ENCODE data around the gene CRACDL.

Gene CRACDL

DNA sequence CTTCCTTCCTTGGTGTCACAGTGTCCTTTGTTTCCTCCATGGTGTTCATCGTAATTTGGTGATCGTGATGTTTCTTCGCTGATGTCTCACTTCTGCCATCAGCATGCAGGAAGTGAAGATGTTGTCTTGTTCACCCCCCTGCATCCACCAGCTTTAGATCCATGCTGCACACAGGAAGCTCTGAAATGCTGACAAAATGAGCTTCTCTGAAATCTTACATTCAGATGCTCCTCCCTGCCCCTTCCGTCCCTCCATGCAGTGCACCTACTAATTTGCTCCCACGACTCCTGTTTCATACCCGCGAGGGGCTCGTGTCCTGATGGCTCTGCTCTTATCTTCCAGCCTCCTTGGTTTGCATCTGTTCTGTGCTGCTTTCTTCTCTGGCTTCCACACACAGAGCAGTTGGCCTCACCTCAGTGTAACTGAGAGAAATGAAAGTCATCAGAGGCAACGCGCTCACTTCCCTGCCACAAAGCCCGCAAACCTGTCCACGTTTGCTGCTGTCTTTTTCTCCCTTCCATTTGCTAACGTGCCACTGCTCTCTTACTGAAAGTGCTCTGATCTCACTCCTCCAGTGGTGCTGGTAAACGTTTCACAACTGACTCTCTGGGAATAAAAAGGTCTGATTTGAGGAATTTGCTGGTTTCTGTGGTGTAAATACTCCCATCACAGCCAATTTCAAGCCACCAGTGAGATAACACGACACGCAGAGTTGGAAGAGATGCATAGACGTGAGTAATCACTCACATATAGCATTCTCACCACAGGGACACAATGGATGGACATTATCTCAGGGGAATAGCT is 164.1 kb downstream of the CRACDL start:
- peak overlapping the region; percentile 8 for H3K4me2 ChIP-seq (ENCODE audit: low read depth, low read length, poor library complexity, severe bottlenecking)
- H2AFZ ChIP-seq (ENCODE audit: low read depth, low read length, severe bottlenecking): no peak overlapping the region
- H3K36me3 ChIP-seq (ENCODE audit: low read length): no peaks in the 10 kb centered on the region
- no peaks in the 10 kb centered on the region for H3K79me2 ChIP-seq (ENCODE audit: insufficient read depth, low read length)
- H3K9ac ChIP-seq (ENCODE audit: low read length): no peak overlapping the region
- no peak overlapping the region for H3K4me3 ChIP-seq (ENCODE audit: insufficient read depth, low read length, poor library complexity, severe bottlenecking)
- no peak overlapping the region for H3K27ac ChIP-seq (ENCODE audit: low read depth, low read length)
- H3K27me3 ChIP-seq (ENCODE audit: low read length): no peaks in the 10 kb centered on the region
- no peaks in the 10 kb centered on the region for H4K20me1 ChIP-seq (ENCODE audit: low read depth, low read length)
- no peaks in the 10 kb centered on the region for H3K9me3 ChIP-seq (ENCODE audit: insufficient read depth, low read length)
- TF ChIP-seq, protein P1, sequence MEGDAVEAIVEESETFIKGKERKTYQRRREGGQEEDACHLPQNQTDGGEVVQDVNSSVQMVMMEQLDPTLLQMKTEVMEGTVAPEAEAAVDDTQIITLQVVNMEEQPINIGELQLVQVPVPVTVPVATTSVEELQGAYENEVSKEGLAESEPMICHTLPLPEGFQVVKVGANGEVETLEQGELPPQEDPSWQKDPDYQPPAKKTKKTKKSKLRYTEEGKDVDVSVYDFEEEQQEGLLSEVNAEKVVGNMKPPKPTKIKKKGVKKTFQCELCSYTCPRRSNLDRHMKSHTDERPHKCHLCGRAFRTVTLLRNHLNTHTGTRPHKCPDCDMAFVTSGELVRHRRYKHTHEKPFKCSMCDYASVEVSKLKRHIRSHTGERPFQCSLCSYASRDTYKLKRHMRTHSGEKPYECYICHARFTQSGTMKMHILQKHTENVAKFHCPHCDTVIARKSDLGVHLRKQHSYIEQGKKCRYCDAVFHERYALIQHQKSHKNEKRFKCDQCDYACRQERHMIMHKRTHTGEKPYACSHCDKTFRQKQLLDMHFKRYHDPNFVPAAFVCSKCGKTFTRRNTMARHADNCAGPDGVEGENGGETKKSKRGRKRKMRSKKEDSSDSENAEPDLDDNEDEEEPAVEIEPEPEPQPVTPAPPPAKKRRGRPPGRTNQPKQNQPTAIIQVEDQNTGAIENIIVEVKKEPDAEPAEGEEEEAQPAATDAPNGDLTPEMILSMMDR (IDR thresholded peaks at IDR 0.05; ENCODE audit: insufficient read depth, low read length, poor library complexity, severe bottlenecking): no peak
- no peak for TF ChIP-seq EZH2phosphoT487 (conservative IDR thresholded peaks at IDR 0.05; ENCODE audit: low read length)
- H3K9me2 ChIP-seq (replicated peaks; ENCODE audit: insufficient read depth, low read length): no peaks in the 10 kb centered on the region
- H3F3A ChIP-seq (ENCODE audit: insufficient read depth): no peaks in the 10 kb centered on the region

DNA sequence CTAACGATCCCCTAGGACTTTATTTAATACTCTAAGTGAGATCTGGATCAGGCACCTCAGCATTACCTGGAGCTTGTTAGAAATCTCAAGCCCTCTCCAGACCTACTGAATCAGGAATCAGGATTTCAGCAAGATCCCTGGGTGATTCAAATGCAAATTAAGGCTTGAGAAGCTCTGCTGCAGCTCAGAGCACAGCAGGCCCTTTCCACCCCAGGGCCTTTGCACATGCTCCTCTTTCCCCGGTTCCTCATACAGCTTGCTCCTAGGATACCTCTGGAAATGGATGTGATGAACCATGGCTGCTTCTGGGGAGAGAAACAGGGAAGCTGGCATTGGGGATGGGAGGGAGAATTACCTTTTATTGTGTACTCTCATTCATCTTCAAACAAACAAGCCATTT is 164.8 kb downstream of the CRACDL start:
- Histone ChIP-seq H3K9me3 (ENCODE audit: insufficient read depth, low read length) (no peaks in the 10 kb centered on the region), H3K9ac (ENCODE audit: low read length) (no peak overlapping the region), H3K4me2 (ENCODE audit: low read depth, low read length, poor library complexity, severe bottlenecking) (no peak overlapping the region), H4K20me1 (ENCODE audit: low read depth, low read length) (no peaks in the 10 kb centered on the region), H3K27ac (ENCODE audit: low read depth, low read length) (no peak overlapping the region), H3K27me3 (ENCODE audit: low read length) (no peaks in the 10 kb centered on the region), H3K9me2 (replicated peaks; ENCODE audit: insufficient read depth, low read length) (no peaks in the 10 kb centered on the region), H3F3A (ENCODE audit: insufficient read depth) (no peaks in the 10 kb centered on the region), H3K4me3 (ENCODE audit: insufficient read depth, low read length, poor library complexity, severe bottlenecking) (no peak overlapping the region), H3K79me2 (ENCODE audit: insufficient read depth, low read length) (no peaks in the 10 kb centered on the region), H2AFZ (ENCODE audit: low read depth, low read length, severe bottlenecking) (no peak overlapping the region), H3K36me3 (ENCODE audit: low read length) (no peaks in the 10 kb centered on the region)
- TF ChIP-seq EZH2phosphoT487 (conservative IDR thresholded peaks at IDR 0.05; ENCODE audit: low read length): no peak
- TF ChIP-seq, protein P1 (IDR thresholded peaks at IDR 0.05; ENCODE audit: insufficient read depth, low read length, poor library complexity, severe bottlenecking): no peak

DNA sequence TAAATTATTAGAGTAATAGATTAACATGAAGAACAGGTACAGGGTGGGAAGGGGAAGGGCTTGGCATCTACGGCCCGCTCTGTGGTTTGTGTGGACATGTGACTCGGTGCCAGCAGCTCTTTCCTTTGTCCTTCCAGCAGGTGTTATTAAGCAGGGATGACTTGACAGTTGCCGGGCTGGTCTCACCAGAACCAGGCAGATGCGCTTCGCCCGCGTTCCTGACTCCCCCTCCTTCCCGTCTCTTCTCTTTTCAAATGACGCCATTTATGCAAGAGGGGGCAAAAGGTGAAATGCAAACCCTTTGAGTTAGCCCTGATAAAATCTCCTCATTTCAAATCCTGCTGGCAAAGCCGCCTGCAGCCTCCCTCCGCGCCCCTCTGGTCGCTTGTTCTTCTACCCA is 166.2 kb downstream of the CRACDL start:
- TF ChIP-seq, protein P1 (IDR thresholded peaks at IDR 0.05; ENCODE audit: insufficient read depth, low read length, poor library complexity, severe bottlenecking): no peak
- no peak for TF ChIP-seq EZH2phosphoT487 (conservative IDR thresholded peaks at IDR 0.05; ENCODE audit: low read length)
- no peaks in the 10 kb centered on the region for H3K79me2 ChIP-seq (ENCODE audit: insufficient read depth, low read length)
- H3K9ac ChIP-seq (ENCODE audit: low read length): no peak overlapping the region
- H3K27me3 ChIP-seq (ENCODE audit: low read length): no peaks in the 10 kb centered on the region
- H3K4me3 ChIP-seq (ENCODE audit: insufficient read depth, low read length, poor library complexity, severe bottlenecking): no peak overlapping the region
- no peaks in the 10 kb centered on the region for H3K9me2 ChIP-seq (replicated peaks; ENCODE audit: insufficient read depth, low read length)
- H3K36me3 ChIP-seq (ENCODE audit: low read length): no peaks in the 10 kb centered on the region
- no peaks in the 10 kb centered on the region for H3F3A ChIP-seq (ENCODE audit: insufficient read depth)
- H3K4me2 ChIP-seq (ENCODE audit: low read depth, low read length, poor library complexity, severe bottlenecking): no peak overlapping the region
- H3K27ac ChIP-seq (ENCODE audit: low read depth, low read length): no peak overlapping the region
- no peak overlapping the region for H2AFZ ChIP-seq (ENCODE audit: low read depth, low read length, severe bottlenecking)
- H4K20me1 ChIP-seq (ENCODE audit: low read depth, low read length): no peaks in the 10 kb centered on the region
- H3K9me3 ChIP-seq (ENCODE audit: insufficient read depth, low read length): no peaks in the 10 kb centered on the region
